Pulmonary artery endothelial cell (primary cell): Measurements from ENCODE around the gene PARP14. TPM values are rescaled to one million over a fixed set of nuclear protein-coding genes. Genes with fewer than 3 reads are reported as not detected.
A peak's percentile ranks its signal among the peaks of the same experiment; 100 is the strongest.
"Not testable (repeated sequence)": the region's sequence is repeated elsewhere in the genome, so short reads cannot be mapped to it uniquely, and the experiment has no call there.

Experiments used
- DNase-seq: peaks from one replicate; pipeline ENCODE4 v3.0.0-alpha.2; 2011; ENCODE audit warnings: low read depth, low spot score
- total RNA-seq: library from RNA; depleted of rRNA; stranded (reverse); fragments of >200 nt; gene quantifications from 2 replicates; pipeline ENCODE4 v1.2.3, GENCODE V29; 2014

PARP14 gene
- total RNA-seq, 1 donor from 2014 or later = 58.9 TPM

DNA sequence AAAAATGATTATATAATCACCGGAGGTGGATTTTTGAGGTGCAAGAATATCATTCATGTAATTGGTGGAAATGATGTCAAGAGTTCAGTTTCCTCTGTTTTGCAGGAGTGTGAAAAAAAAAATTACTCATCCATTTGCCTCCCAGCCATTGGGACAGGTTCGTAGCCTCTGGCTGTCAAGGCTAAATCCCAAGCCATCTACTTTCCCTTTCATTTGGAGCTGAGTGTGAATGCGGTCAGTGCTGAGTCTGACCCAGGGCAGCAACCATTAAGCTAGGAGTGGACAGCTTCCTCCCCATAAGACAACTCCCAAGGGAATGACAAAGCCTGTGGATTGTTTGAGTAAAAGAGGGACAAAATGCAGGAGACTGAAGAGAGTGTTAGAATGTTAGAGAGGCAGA, 33.6 kb downstream of the PARP14 start:
- DNase-seq = peak; percentile 26

DNA sequence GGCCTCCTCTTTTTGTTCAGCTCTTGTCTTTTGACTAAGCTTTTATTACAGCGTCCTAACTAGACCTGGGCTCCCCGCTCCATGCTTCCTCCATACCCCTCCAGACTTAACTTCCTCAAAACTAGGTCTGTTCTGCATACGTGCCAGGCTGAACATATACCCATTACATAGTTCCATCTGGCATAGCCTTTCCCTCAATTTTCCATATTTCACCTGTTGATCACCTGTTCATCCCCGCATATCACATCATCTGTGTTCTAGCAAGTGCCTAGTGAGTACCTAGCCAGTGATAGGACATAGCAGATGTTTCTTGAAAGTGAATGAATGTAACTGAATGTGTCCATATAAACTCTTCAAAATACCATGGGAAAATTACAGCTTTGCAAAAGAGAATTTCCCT, 36.0 kb downstream of the PARP14 start:
- no peak for DNase-seq

DNA sequence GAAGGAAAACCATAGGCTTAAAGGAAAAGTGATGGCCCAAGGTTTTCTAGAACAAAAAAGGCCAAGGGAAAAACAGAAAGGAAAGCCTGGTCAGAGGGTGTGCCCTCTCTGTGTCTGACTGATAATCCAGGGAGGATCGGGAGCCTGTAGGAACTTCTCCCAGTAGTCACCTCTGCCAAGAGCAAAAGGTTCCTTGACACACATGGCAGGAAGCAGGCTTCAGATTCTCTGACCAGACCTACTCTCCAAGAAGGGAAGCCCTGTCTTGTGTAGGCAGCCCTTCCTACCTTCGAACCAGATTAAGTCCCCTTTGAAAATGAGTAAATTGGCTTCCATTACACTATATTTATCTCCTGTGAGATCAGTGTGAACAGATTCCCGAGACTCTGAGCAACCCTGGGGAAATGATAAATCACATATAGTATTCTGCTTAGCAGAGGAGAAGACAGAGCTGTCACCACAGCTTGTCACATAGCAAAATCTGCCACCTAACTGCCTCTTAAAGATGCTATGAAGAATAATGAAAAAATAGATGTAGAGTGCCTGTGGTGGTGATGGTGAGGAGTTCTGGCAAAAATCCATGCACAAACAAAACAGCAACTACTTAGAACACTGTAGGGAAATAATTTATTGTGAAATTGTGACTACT, 38.8 kb downstream of the PARP14 start:
- DNase-seq = no peak

DNA sequence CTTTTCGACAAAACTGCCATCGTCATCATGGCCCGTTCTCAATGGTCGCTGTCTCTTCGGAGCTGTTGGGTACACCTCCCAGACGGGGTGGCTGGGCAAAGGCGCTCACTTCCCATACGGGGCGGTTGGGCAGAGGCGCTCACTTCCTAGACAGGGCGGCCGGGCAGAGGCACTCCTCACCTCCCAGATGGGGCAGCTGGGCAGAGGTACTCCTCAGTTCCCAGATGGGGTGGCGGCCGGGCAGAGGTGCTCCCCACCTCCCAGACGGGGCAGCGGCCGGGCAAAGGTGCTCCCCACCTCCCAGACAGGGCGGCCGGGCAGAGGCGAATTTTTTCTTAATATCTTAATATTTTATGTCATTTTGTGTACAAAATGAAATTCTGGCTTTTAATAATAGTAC, 44.5 kb downstream of the PARP14 start:
- no peak for DNase-seq

DNA sequence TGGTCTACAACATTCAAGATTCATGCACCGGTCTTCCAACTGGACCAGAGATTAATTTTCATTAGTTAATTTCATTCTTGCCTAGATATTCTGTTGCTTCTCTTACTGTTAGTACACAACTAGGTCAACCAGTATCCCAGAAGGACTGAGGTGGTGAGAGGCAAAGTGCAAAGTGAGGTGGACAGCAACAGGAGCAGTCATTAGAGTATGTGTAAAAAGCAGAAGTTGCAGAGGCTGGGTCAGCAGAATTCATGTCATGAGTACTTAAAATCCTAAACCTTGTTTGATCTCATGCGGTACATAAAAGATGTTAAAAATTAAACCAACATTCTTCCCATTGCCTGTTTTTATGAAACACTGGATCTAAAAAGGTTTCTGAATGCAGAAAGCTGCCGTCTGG, 46.7 kb downstream of the PARP14 start:
- DNase-seq = no peak

DNA sequence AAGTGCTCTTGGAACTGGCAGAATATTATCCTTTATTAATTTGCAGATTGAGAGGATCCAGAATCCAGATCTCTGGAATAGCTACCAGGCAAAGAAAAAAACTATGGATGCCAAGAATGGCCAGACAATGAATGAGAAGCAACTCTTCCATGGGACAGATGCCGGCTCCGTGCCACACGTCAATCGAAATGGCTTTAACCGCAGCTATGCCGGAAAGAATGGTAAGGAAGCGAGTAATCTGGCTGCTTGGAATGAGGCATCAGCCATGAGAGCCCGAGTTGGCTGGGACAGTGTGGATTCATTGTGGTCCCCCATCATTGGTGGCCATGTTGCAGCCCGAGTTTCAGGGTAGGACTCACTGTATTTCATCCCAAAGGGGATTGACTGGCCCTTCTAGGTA, 47.1 kb downstream of the PARP14 start:
- no peak for DNase-seq

DNA sequence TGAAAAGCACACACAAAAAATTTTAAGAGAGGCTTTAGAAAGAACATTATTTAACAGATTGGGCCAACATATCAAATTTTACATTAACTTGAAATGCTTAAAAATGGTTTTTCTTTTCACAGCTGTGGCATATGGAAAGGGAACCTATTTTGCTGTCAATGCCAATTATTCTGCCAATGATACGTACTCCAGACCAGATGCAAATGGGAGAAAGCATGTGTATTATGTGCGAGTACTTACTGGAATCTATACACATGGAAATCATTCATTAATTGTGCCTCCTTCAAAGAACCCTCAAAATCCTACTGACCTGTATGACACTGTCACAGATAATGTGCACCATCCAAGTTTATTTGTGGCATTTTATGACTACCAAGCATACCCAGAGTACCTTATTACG, 47.5 kb downstream of the PARP14 start:
- DNase-seq = no peak

DNA sequence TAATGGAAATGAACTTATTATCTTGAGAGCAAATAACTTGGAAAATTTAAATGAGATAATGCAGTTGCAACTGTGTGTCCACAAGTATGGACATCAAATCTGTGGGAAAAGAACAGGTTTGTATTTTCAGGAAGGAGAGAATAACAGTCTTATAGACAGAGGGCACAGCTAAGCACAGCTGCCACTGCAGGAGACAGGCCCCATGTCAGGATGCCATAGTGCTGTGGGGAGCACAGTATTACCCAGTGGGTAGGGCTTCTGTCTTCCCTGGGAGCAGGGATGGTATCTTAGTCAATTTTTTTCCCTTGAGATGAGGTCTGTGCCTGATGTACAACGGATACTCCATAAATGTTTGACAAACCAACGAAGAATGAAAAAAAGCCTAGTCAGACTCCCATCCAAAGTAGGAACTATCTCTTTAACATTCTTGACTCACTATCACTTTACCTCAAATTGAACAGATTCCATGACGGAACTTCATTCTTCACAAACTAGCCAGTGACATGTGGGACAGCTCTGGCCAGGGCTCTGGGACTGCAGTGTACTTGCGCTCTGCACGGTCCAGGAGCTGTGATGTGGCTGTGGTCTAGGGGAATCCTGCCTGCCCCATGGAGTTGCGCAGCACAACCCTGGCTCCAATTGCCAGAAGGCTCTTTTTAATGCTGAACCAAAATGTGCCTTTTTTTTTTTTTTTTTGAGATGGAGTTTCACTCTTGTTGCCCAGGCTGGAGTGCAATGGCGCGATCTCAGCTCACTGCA, 48.3 kb downstream of the PARP14 start:
- DNase-seq = no peak

DNA sequence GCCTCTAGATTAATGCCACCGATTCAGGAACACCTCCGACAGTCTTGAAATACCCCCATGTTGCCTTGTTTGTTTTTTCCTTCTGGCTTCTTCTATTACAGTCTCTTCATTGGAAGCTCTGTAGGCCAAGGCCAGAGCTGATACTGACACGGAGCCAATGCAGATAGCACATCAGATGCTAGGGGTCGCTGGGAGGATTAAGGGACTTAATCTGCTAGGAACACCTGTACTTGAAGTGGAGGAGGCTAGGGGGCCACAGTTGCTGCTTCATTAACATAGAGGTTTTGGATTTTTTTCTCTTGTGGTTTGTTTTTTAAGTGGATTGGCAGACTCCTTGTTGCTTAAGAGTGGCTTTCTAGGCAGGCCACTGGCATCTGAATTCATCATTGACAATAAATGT, 49.6 kb downstream of the PARP14 start:
- no peak for DNase-seq

DNA sequence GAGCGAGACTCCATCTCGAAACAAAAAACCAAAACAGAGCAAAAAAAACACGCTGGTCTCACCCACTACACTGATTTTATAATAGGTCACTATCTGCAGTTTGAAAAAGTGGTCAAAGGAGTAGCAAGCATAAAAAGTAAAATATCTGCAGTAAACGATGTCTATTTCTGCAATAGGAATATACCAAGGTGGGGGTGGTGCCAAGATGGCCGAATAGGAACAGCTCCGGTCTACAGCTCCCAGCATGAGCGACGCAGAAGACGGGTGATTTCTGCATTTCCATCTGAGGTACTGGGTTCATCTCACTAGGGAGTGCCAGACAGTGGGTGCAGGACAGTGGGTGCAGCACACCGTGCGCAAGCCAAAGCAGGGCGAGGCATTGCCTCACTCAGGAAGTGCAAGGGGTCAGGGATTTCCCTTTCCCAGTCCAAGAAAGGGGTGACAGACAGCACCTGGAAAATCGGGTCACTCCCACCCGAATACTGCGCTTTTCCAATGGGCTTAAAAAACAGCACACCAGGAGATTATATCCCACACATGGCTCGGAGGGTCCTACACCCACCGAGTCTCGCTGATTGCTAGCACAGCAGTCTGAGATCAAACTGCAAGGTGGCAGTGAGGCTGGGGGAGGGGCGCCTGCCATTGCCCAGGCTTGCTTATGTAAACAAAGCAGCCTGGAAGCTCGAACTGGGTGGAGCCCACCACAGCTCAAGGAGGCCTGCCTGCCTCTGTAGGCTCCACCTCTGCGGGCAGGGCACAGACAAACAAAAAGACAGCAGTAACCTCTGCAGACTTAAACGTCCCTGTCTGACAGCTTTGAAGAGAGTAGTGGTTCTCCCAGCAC, 52.3 kb downstream of the PARP14 start:
- not testable (repeated sequence) for DNase-seq

DNA sequence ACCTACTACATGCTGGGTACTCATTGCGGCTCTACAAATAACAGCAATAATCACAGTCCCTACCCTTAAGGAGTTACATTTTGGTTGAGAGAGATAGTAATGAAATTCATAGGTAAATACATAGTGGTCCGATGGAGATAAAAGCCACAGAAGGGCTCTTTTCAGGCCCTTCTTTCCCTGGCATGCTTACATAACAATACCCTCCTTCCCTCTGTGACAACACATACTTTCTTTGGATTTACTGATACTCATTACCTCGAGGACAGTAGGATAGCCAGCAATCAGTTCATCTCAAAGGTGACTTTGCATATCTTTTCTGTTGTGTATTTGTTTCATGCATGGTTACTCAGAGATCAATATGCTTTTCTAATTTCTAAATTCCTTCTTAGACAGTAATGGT, 58.5 kb downstream of the PARP14 start:
- DNase-seq = no peak

DNA sequence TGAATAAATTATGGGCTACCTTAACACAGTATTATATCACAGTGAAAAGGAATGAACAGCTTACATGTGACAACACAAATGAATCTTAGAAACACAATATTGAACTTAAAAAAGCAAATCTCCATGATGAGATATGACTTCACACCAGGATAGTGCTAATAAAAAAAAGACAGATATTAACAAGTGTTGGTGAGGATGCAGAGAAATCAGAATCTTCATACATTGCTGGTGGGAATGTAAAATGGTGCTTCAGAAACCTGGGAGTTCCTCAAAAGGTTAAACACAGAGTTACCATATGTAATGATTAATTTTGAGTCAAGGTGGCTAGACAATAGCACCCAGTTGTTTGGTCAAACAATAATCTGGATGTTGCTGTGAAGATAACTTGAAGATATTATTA, 61.6 kb downstream of the PARP14 start:
- no peak for DNase-seq

DNA sequence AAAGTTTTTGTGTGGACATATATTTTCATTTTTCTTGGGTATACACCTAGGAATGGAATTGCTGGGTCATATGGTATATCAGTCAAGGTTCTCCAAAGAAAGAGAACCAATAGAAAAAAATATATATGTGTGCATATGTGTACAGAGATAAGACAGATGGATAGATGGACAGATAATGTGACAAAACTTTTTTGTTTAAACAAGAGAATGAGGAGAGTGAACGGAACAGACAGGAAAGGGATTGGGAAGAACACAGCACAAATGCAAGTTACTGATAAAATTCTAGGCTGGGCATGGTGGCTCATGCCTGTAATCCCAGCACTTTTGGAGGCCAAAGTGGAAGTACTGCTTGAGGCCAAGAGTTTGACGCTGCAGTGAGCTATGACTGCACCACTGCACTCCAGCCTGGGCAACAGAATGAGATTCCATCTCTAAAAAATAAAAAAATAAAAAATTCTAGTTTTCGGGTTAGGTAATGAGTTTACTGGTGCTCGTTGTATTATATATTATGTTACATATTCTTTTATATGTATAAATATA, 63.0 kb downstream of the PARP14 start:
- DNase-seq = no peak

DNA sequence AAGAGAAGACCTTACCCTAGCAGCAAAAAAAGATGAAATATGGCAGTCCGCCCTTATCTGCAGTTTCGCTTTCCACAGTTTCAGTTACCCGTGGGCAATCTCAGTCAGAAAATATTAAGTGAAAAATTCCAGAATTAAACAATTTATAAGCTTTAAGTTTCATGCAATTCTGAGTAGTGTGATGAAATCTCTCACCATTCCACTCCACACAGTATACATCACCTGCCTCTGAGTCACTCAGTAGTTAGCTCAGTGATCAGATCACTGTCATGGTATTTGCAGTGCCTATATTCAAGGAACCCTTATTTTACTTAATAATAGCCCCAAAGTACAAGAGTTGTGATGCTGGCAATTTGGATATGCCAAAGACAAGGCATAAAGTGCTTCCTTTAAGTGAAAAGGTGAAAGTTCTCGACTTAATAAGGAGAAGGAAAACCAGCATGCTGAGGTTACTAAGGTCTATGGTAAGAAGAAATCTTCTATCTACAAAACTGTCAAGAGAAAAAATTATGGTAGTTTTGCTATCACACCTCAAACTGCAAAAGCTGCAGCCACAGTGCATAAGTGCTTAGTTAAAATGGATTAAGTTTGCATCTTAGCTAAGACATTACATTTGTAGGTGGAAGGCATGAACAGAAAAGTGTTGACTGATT, 64.9 kb downstream of the PARP14 start:
- DNase-seq = no peak

DNA sequence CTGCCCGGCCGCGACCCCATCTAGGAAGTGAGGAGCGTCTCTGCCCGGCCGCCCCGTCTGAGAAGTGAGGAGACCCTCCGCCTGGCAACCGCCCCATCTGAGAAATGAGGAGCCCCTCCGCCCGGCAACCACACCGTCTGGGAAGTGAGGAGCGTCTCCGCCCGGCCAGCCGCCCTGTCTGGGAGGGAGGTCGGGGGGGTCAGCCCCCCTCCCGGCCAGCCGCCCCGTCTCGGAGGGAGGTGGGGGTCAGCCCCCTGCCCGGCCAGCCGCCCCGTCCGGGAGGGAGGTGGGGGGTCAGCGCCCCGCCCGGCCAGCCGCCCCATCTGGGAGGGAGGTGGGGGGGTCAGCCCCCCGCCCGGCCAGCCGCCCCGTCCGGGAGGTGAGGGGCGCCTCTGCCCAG, 66.7 kb downstream of the PARP14 start:
- not testable (repeated sequence) for DNase-seq

DNA sequence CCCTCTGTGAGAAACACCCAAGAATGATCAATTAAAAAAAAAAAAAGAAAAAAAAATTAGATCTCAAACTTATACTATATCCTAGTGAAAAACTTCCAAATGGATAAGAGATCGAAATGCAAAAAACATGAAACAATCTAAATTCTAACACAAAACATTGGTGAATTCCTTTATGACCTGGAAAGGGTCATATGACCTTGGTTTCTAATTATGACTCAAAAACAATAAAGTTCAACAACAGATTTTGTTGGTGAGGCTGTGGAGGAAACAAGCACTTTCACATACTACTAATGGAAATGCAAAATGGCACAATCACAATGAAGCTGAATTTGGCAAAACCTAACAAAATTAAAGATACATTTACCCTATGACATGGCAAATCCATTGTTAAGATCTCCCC, 67.7 kb downstream of the PARP14 start:
- no peak for DNase-seq

DNA sequence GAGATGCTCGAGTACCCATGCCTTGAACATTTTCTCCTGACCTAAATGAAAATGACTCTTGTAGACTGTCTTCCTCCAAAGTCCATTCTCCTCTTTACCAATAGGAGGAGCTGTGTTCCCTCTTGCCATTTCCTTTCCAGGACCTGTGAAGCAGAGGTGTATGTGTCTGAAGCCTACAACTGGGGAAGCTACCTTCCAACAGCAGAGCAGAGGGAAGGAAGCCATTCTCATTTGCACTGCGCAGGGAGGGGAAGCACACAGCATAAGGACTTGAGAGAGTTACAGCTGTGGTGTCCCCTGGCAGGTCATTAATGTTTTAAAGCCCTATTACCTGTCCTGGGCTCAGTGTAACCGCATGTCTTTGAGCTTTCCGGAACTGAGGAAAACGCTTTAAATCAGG, 74.3 kb downstream of the PARP14 start:
- DNase-seq = no peak

DNA sequence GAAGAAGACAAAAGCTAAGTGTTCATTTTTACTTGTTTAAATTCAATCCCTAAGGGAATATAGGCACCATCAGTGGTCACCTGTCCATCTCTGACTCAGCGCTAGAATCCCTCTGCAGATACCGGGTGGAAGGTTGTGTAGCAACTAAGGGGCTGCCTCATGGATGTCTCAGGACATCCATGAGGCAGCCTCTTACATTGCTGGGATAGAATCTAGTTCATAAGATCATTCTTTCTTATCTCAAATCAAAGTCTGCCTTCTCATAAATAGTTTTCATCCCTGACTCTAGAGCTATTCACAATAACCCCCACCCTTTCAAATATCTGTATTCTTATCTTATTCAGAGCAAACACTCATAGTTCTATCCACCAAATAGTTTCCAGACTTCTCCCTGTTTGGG, 74.9 kb downstream of the PARP14 start:
- no peak for DNase-seq

DNA sequence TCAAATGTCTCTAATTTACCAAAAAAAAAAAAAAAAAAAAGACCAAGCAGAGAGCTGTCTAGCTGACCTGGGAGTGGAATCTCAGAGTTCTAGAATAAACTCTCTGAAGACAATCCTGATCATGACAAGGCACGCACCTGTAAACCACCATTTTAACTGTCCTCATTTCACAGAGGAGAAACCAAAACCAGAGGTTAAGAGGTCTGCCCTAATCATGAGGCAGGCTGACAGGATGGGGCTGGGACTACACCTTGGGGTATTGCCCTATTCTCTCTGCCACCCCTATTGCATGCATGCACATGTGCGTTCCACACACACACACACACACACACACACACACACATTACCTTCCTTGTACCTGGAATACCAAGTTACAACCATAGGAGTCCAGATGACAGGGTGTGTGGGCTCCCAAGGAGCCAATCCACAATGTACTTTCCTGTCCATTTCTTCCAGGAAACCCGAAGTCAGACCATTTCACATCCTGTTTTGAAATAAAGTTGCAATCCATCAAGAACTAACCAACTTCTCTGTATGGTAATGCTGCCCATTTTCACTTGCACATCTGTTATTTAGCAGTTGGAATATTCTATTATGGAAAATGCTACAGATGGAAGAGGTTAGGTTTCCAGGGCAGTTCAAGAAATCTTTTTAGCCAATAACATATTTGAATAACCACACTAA, 78.4 kb downstream of the PARP14 start:
- no peak for DNase-seq

DNA sequence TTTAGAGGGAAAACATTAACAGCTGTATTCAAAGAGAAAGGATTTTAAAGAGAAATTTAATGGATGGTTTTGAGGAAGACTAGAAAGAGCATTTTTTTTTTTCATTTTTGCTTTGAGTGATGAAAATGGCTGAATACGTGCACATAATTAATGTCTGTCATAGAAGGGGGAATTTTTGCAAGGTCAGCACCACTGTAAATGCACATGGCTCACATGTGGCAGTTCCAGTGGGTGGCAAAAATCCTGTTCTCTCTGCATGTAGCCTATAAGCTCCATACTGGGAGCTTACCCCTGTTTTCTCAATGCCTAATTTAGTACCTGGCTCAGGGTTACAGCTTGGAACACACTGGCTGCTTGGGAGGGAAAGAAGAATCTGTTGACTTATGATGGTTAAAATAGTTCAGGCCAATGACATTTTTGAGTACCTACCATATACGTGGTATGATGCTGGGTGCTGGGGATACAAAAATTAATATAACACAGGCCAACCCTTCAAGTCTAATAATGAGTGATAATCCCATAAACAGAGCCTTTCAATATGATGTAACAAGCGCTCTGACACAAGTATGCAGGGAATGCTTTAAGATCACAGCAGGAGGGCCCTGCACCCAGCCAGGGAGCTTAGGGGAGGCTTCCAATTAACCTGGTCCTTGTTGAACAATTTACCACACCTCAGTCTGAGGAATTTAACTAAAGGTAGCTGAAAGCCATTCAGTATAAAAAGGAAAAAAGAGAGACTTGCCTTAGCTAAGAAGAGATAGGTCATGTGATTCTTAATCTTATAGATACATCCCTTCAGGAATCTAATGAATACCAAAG, 80.0 kb downstream of the PARP14 start:
- no peak for DNase-seq
